Esophagus muscularis mucosa (tissue), 3 donors: ENCODE measurements around the gene RNMT.

ENCODE experiments used
- CTCF ChIP-seq, 3 experiments: fragments of 200-600 bp in 2 of 3; fragments of 450-650 bp in 1 of 3; sonication (generic) in 2 of 3; IDR thresholded peaks; one replicate each; pipeline ENCODE4 v1.5.1; 2017 to 2019; ENCODE audit warnings: antibody characterized with exemption in 3 of 3, mild to moderate bottlenecking in 2 of 3, moderate library complexity in 1 of 3
- POLR2A ChIP-seq: fragments of 450-650 bp; IDR thresholded peaks from one replicate; pipeline ENCODE4 v1.6.1; 2017; ENCODE audit warnings: antibody characterized with exemption, moderate library complexity, mild to moderate bottlenecking, low read depth

- TF ChIP-seq CTCF (IDR thresholded peaks at IDR 0.05) (no peak), POLR2A (no peak)
Measured at GRCh38 chr18:13726972-13727331, 479 bp downstream of the RNMT start.
